ENCODE data around the gene KEAP1. TPM values are rescaled to one million over a fixed set of nuclear protein-coding genes. Genes with fewer than 3 reads are reported as not detected.
A peak's percentile ranks its signal among the peaks of the same experiment; 100 is the strongest.

Gene KEAP1
- total and polyA plus RNA-seq, 9 of the 15 experiments (the other 6 are each of a cell fraction or from before 2014, with no cell fraction given) = 2.1 to 95.6 (median 64.3) TPM

DNA sequence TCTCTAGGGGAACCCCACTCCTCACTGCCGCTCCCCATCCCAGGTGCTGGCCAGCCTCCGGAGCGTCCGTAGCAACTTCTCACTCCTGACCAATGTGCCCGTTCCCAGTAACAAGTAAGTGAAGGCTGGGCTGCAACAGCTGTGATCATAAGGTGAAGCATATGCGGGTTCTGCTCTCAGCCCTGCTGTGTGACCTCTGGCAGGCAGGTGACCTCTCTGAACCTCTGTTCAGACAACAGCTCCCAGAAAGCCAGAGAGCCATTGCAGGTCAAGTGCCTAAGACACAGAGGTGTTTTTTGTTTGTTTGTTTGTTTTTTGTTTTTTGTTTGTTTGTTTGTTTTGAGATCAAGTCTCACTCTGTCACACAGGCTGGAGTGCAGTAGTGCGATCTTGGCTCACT, 54.1 kb downstream of the KEAP1 start:
- TF ChIP-seq RBM25 (IDR thresholded peaks at IDR 0.05; ENCODE audit: low read depth, low read length, severe bottlenecking) (peak; percentile 62), BCOR (IDR thresholded peaks at IDR 0.05) (peak; percentile 90), RBM22 (IDR thresholded peaks at IDR 0.05; ENCODE audit: low read depth, low read length, poor library complexity, severe bottlenecking) (no peak), SMARCA5 (IDR thresholded peaks at IDR 0.05) (peak; percentile 74; the same call in 1 of the 2 replicates), ZFP36 (IDR thresholded peaks at IDR 0.05; ENCODE audit: low read depth, low read length, partially characterized antibody) (peak; percentile 78)
- intact Hi-C loops (cut with micrococcal nuclease) = no loop called here
- in situ Hi-C loops (cut with MboI) = no loop called here
- ChIA-PET CTCF (ENCODE audit: low intra/inter-chr PET ratio) (no interaction called here), POLR2A (no interaction called here)
- Histone ChIP-seq H3K36me3 (ENCODE audit: control insufficient read depth, insufficient read depth, low read length) (peaks cover 39% of the 10 kb centered on the region; the same call in 1 of the 3 replicates), H3K79me2 (ENCODE audit: control insufficient read depth, insufficient read depth, low read length) (peaks cover 17% of the 10 kb centered on the region), H3K9me1 (ENCODE audit: control insufficient read depth, insufficient read depth, low read length) (peaks cover 4% of the 10 kb centered on the region), H3K27ac (ENCODE audit: extremely low read depth, low read depth, low read length) (no peak overlapping the region), H3K4me3 (no peak overlapping the region), H3K4me1 (replicated peaks in 1 of 2; ENCODE audit: control insufficient read depth in 2 of 2, insufficient read depth in 2 of 2, low read length in 2 of 2) (peaks cover 10 to 36% of the 10 kb centered on the region in 2 experiments), H3K9me3 (replicated peaks; ENCODE audit: control insufficient read depth, insufficient read depth, low read depth, low read length) (no peaks in the 10 kb centered on the region), H3K4me2 (ENCODE audit: insufficient read depth, low read length) (no peak overlapping the region), H4K20me1 (replicated peaks; ENCODE audit: control insufficient read depth, insufficient read depth, low read length) (peaks cover 16% of the 10 kb centered on the region; the same call in 1 of the 2 replicates), H2AFZ (ENCODE audit: low read depth, low read length) (no peak overlapping the region), H3K9ac (ENCODE audit: insufficient read depth in 1 of 2, low read depth in 2 of 2, low read length in 2 of 2) (no peak overlapping the region), H3K27me3 (ENCODE audit: control insufficient read depth in 2 of 2, insufficient read depth in 2 of 2, low read length in 2 of 2) (no peaks in the 10 kb centered on the region)
- no peak for ATAC-seq
- WGBS (ENCODE audit: insufficient coverage, low coverage, missing lambda C conversion rate) = 93% methylated on average over 7 of the region's 7 CpGs
- no TSS peak for BruUV-seq (replicated peaks)
- no peak for FAIRE-seq
- peak in 1 of 4 experiments; percentile 3 for DNase-seq (ENCODE audit: extremely low read depth in 1 of 4, low spot score in 3 of 4)

DNA sequence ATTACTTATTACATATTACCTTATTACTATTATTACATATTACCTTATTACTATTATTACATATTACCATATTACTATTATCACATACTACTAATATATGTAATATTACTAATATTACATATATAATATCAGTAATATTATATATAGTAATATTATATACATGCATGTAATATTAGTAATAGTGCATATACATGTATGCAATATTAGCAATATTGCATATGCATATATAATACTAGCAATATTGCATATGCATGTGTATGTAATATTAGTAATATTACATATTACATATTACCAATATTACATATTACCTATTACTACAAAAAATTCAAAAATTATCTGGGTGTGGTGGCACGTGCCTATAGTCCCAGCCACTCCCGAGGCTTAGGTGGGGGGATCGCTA, 60.5 kb downstream of the KEAP1 start:
- H3K27ac ChIP-seq (ENCODE audit: extremely low read depth, low read depth, low read length) = no peak overlapping the region
- no peak for DNase-seq (ENCODE audit: extremely low read depth in 1 of 4, low spot score in 3 of 4)
- intact Hi-C loops (cut with micrococcal nuclease) (no loop called here), in situ Hi-C loops (cut with MboI) (no loop called here)
- H3K79me2 ChIP-seq (ENCODE audit: control insufficient read depth, insufficient read depth, low read length) = peaks cover 46% of the 10 kb centered on the region
- BruUV-seq (replicated peaks) = no TSS peak
- FAIRE-seq = no peak
- no peaks in the 10 kb centered on the region for H3K27me3 ChIP-seq (ENCODE audit: control insufficient read depth in 2 of 2, insufficient read depth in 2 of 2, low read length in 2 of 2)
- ChIA-PET CTCF (ENCODE audit: low intra/inter-chr PET ratio) (no interaction called here), POLR2A (interaction anchor here (0.8 kb wide), 1 partner anchor 11 kb away, joined by 4 read pairs; no protein-coding TSS in a partner anchor)
- no peak overlapping the region for H3K4me2 ChIP-seq (ENCODE audit: insufficient read depth, low read length)
- no peak overlapping the region for H2AFZ ChIP-seq (ENCODE audit: low read depth, low read length)
- H4K20me1 ChIP-seq (replicated peaks; ENCODE audit: control insufficient read depth, insufficient read depth, low read length) = no peaks in the 10 kb centered on the region
- 94% methylated on average over 3 of the region's 3 CpGs for WGBS (ENCODE audit: insufficient coverage, low coverage, missing lambda C conversion rate)
- no peak for ATAC-seq
- no peak overlapping the region for H3K4me3 ChIP-seq
- H3K36me3 ChIP-seq (ENCODE audit: control insufficient read depth, insufficient read depth, low read length) = peaks cover 24% of the 10 kb centered on the region; the same call in 1 of the 3 replicates
- no peaks in the 10 kb centered on the region for H3K9me1 ChIP-seq (ENCODE audit: control insufficient read depth, insufficient read depth, low read length)
- H3K9me3 ChIP-seq (replicated peaks; ENCODE audit: control insufficient read depth, insufficient read depth, low read depth, low read length) = no peaks in the 10 kb centered on the region
- H3K9ac ChIP-seq (ENCODE audit: insufficient read depth in 1 of 2, low read depth in 2 of 2, low read length in 2 of 2) = no peak overlapping the region; a peak in 1 of 4 replicates
- H3K4me1 ChIP-seq (replicated peaks in 1 of 2; ENCODE audit: control insufficient read depth in 2 of 2, insufficient read depth in 2 of 2, low read length in 2 of 2) = peaks cover 0 to 5% of the 10 kb centered on the region in 2 experiments; a peak in 2 of 5 replicates
- TF ChIP-seq, protein P1, sequence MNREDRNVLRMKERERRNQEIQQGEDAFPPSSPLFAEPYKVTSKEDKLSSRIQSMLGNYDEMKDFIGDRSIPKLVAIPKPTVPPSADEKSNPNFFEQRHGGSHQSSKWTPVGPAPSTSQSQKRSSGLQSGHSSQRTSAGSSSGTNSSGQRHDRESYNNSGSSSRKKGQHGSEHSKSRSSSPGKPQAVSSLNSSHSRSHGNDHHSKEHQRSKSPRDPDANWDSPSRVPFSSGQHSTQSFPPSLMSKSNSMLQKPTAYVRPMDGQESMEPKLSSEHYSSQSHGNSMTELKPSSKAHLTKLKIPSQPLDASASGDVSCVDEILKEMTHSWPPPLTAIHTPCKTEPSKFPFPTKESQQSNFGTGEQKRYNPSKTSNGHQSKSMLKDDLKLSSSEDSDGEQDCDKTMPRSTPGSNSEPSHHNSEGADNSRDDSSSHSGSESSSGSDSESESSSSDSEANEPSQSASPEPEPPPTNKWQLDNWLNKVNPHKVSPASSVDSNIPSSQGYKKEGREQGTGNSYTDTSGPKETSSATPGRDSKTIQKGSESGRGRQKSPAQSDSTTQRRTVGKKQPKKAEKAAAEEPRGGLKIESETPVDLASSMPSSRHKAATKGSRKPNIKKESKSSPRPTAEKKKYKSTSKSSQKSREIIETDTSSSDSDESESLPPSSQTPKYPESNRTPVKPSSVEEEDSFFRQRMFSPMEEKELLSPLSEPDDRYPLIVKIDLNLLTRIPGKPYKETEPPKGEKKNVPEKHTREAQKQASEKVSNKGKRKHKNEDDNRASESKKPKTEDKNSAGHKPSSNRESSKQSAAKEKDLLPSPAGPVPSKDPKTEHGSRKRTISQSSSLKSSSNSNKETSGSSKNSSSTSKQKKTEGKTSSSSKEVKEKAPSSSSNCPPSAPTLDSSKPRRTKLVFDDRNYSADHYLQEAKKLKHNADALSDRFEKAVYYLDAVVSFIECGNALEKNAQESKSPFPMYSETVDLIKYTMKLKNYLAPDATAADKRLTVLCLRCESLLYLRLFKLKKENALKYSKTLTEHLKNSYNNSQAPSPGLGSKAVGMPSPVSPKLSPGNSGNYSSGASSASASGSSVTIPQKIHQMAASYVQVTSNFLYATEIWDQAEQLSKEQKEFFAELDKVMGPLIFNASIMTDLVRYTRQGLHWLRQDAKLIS (CRISPR knock-in tag; IDR thresholded peaks at IDR 0.05) = no peak
- TF ChIP-seq ZNF175 (CRISPR knock-in tag; IDR thresholded peaks at IDR 0.05; ENCODE audit: low read depth) (no peak), HLTF (IDR thresholded peaks at IDR 0.05) (no peak), GTF2E2 (tag; IDR thresholded peaks at IDR 0.05) (no peak)
- TF ChIP-seq, protein P2, sequence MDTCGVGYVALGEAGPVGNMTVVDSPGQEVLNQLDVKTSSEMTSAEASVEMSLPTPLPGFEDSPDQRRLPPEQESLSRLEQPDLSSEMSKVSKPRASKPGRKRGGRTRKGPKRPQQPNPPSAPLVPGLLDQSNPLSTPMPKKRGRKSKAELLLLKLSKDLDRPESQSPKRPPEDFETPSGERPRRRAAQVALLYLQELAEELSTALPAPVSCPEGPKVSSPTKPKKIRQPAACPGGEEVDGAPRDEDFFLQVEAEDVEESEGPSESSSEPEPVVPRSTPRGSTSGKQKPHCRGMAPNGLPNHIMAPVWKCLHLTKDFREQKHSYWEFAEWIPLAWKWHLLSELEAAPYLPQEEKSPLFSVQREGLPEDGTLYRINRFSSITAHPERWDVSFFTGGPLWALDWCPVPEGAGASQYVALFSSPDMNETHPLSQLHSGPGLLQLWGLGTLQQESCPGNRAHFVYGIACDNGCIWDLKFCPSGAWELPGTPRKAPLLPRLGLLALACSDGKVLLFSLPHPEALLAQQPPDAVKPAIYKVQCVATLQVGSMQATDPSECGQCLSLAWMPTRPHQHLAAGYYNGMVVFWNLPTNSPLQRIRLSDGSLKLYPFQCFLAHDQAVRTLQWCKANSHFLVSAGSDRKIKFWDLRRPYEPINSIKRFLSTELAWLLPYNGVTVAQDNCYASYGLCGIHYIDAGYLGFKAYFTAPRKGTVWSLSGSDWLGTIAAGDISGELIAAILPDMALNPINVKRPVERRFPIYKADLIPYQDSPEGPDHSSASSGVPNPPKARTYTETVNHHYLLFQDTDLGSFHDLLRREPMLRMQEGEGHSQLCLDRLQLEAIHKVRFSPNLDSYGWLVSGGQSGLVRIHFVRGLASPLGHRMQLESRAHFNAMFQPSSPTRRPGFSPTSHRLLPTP (IDR thresholded peaks at IDR 0.05; ENCODE audit: borderline replicate concordance, extremely low read depth, insufficient read length) = no peak

All from K562 (cell line).